GM12878 (cell line): ENCODE results near the gene CCDC28A. TPM values are rescaled to one million over a fixed set of nuclear protein-coding genes. Genes with fewer than 3 reads are reported as not detected.

Experiments
- ATAC-seq: fragments of 200-7000 bp; cut with Tn5 transposase; 3 replicates; pipeline ENCODE4 v1.9.1; 2020; ENCODE audit warnings: mild to moderate bottlenecking, moderate library complexity
- BruUV-seq: library from RNA; stranded (reverse); fragments of 400-500 nt; replicated peaks from 2 replicates; lab custom pipeline; 2021; lab: Mats Ljungman, UMichigan
- CTCF ChIA-PET: fragments of 300-600 bp; sonication (Branson Sonifier 250); formaldehyde crosslinking; extraction: SDS; loops from one replicate; lab custom pipeline; 2021; ENCODE audit warnings: inconsistent platforms; lab: Yijun Ruan, JAX
- POLR2A ChIA-PET: fragments of 350-600 bp; formaldehyde crosslinking; extraction: SDS; loops from one replicate; lab custom pipeline; 2021; ENCODE audit warnings: inconsistent platforms; lab: Charles Lee
- RAD21 ChIA-PET: fragments of 300-600 bp; sonication (Branson Sonifier 250); formaldehyde crosslinking; loops from one replicate; lab custom pipeline; 2023; ENCODE audit warnings: antibody characterized with exemption; ENCODE audit not compliant: unreplicated experiment; lab: Charles Lee
- SMC1A ChIA-PET: fragments of 300-600 bp; sonication (Branson Sonifier 250); formaldehyde crosslinking; loops from one replicate; lab custom pipeline; 2023; ENCODE audit not compliant: unreplicated experiment, uncharacterized antibody; lab: Charles Lee
- DNase-seq: peaks from one replicate; pipeline ENCODE4 v3.0.0-alpha.2; 2011; ENCODE audit warnings: low read depth, low spot score
- FAIRE-seq: peaks from 3 replicates; lab custom pipeline; 2011; peaks lifted over from hg19 to GRCh38; lab: Jason Lieb, UNC
- H2AFZ ChIP-seq: 2 replicates; pipeline ENCODE4 v1.6.0; 2011; ENCODE audit warnings: low read depth, low read length, control low read depth; ENCODE audit not compliant: control insufficient read depth
- H3K27ac ChIP-seq: 2 replicates; pipeline ENCODE4 v1.5.1; 2011; ENCODE audit warnings: control low read depth; ENCODE audit not compliant: control insufficient read depth, insufficient read depth
- H3K27me3 ChIP-seq, 2 experiments: replicated peaks in 1 of 2; 2 replicates each; pipeline versions ENCODE4 v1.6.0 to v1.6.1; 2011; ENCODE audit warnings: low read length in 1 of 2; ENCODE audit not compliant: control insufficient read depth in 2 of 2, insufficient read depth in 2 of 2
- H3K36me3 ChIP-seq, 2 experiments: 2 replicates each; pipeline ENCODE4 v1.5.1; 2011; ENCODE audit warnings: low read length in 1 of 2; ENCODE audit not compliant: control insufficient read depth in 2 of 2, insufficient read depth in 2 of 2
- H3K4me1 ChIP-seq: 2 replicates; pipeline ENCODE4 v1.6.1; 2011; ENCODE audit warnings: mild to moderate bottlenecking, low read length, moderate library complexity, mixed read lengths; ENCODE audit not compliant: control insufficient read depth, insufficient read depth
- H3K4me2 ChIP-seq: 2 replicates; pipeline ENCODE4 v1.6.0; 2011; ENCODE audit warnings: control low read depth; ENCODE audit not compliant: control insufficient read depth, insufficient read depth
- H3K4me3 ChIP-seq: fragments of 200-600 bp; sonication (generic); 2 replicates; pipeline ENCODE4 v1.5.1; 2016
- H3K79me2 ChIP-seq: 2 replicates; pipeline ENCODE4 v1.6.0; 2011; ENCODE audit warnings: low read length; ENCODE audit not compliant: control insufficient read depth, insufficient read depth
- H3K9ac ChIP-seq: 2 replicates; pipeline ENCODE4 v1.8.0; 2011; ENCODE audit warnings: low read length, control low read depth, mixed read lengths; ENCODE audit not compliant: control insufficient read depth, insufficient read depth
- H3K9me3 ChIP-seq: replicated peaks from 3 replicates; pipeline ENCODE4 v1.5.1; 2011; ENCODE audit warnings: mild to moderate bottlenecking, low read length; ENCODE audit not compliant: control insufficient read depth, insufficient read depth
- H4K20me1 ChIP-seq: 2 replicates; pipeline ENCODE4 v1.6.0; 2011; ENCODE audit not compliant: control insufficient read depth, insufficient read depth
- CBX5 ChIP-seq: sonication (generic); IDR thresholded peaks from 2 replicates; pipeline ENCODE4 v1.6.1; 2016; ENCODE audit warnings: low read depth, moderate library complexity, mild to moderate bottlenecking, inconsistent platforms
- FOXK2 ChIP-seq: fragments of 450-650 bp; IDR thresholded peaks from 2 replicates; pipeline ENCODE4 v1.6.1; 2017; ENCODE audit warnings: mild to moderate bottlenecking, moderate library complexity
- IRF4 ChIP-seq: IDR thresholded peaks from 2 replicates; pipeline ENCODE4 v1.6.1; 2011; ENCODE audit warnings: low read depth, low read length
- MEF2B ChIP-seq: fragments of 450-650 bp; IDR thresholded peaks from 2 replicates; pipeline ENCODE4 v1.6.1; 2018; ENCODE audit warnings: mild to moderate bottlenecking, moderate library complexity; ENCODE audit not compliant: partially characterized antibody, poor library complexity, severe bottlenecking
- SIN3A ChIP-seq: IDR thresholded peaks from 2 replicates; pipeline ENCODE4 v1.6.1; 2012; ENCODE audit warnings: low read depth, low read length, improper control_type of control experiment
- YBX1 ChIP-seq: fragments of 450-650 bp; IDR thresholded peaks from 2 replicates; pipeline ENCODE4 v1.6.1; 2016; ENCODE audit warnings: antibody characterized with exemption
- WGBS: methylation state at CpG from one replicate; pipeline ENCODE4 v1.1.6; 2016; ENCODE audit warnings: low lambda C conversion rate; ENCODE audit not compliant: insufficient replicate concordance, insufficient coverage; ENCODE audit errors: missing lambda C conversion rate; 5-methylcytosine and 5-hydroxymethylcytosine counted together
- in situ Hi-C: fragments of 300-500 bp; cut with MboI; formaldehyde crosslinking; loops from 9 replicates; pipeline ENCODE4 v1.14.3; 2018; ENCODE audit warnings: mixed read lengths
- intact Hi-C: fragments of 100-400 bp; cut with micrococcal nuclease; formaldehyde crosslinking; loops from one replicate; pipeline ENCODE4 v1.14.2; 2022; ENCODE audit not compliant: unreplicated experiment
- polyA plus RNA-seq, 11 experiments: library from polyadenylated mRNA; depleted of rRNA in 4 of 11; unstranded in 6 of 11; stranded (reverse) in 5 of 11; fragments of >200 nt; fragmentation: Nextera tagmentation in 4 of 11; fragmentation: Illumina TruSeq in 1 of 11; extraction: Ambion mirVana in 4 of 11; extraction: Trizol in 1 of 11; gene quantifications; 1 replicate in 1 of 11; 2 replicates in 10 of 11; pipeline versions ENCODE4 v1.2.1 to v1.2.3, GENCODE V29; 2011 to 2016; ENCODE audit warnings: inconsistent platforms in 2 of 11, missing spikeins in 2 of 11, low read depth in 1 of 11
- total RNA-seq, 4 experiments: library from RNA; depleted of rRNA in 3 of 4; stranded (reverse); fragments of >200 nt in 3 of 4; fragmentation: Illumina TruSeq in 1 of 4; extraction: Trizol in 1 of 4; gene quantifications; 2 replicates each; pipeline versions ENCODE4 v1.2.1 to v1.2.3, GENCODE V29; 2013 to 2021
- TF ChIP-seq, protein P1 (sequence below): fragments of 450-650 bp; IDR thresholded peaks from 2 replicates; pipeline ENCODE4 v1.6.1; 2016; ENCODE audit warnings: mild to moderate bottlenecking
- TF ChIP-seq, protein P2 (sequence below): fragments of 450-650 bp; IDR thresholded peaks from 2 replicates; pipeline ENCODE4 v1.6.1; 2017; ENCODE audit warnings: mild to moderate bottlenecking, moderate library complexity

CCDC28A gene
- total and polyA plus RNA-seq, 10 of the 15 experiments (the other 5 are each of a cell fraction or from before 2014, with no cell fraction given), result 13.5 to 38.8 (median 19.2) TPM

DNA sequence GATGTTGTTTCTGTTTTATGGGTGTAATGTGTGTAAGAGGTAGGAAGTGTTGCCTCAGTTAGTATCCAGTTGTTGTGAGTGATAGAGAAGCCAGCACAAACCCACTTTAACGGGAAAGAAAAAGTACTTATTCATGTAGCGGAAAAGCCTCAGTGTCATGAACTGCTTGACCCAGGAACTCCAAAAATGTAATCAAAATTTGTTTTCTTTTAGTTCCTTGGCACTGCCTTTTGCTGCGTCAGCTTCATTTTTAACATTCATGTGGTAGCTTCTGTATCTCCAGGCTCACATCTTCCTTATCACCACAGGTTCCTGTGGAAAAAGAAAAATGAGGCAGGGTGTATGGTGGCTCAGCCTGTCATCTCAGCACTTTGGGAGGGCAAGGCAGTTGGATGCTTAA, 46.4 kb upstream of the CCDC28A start:
- DNase-seq, result no peak
- in situ Hi-C loops (no loop called here), intact Hi-C loops (no loop called here)
- Histone ChIP-seq H3K9me3 (no peaks in the 10 kb centered on the region), H2AFZ (no peak overlapping the region), H3K79me2 (no peaks in the 10 kb centered on the region), H3K27ac (no peak overlapping the region), H3K36me3 (no peaks in the 10 kb centered on the region), H3K27me3 (no peaks in the 10 kb centered on the region), H4K20me1 (no peaks in the 10 kb centered on the region), H3K9ac (no peak overlapping the region), H3K4me1 (no peaks in the 10 kb centered on the region), H3K4me3 (no peak overlapping the region), H3K4me2 (no peak overlapping the region)
- no peak for ATAC-seq
- BruUV-seq, result no TSS peak
- RAD21 ChIA-PET, result interaction anchor here (0.9 kb wide), 1 partner anchor 10 kb away, joined by 4 read pairs; no protein-coding TSS in a partner anchor
- CTCF ChIA-PET, result interaction anchor here (0.8 to 2.9 kb wide), 4 partner anchors 12 to 223 kb away, joined by 3 to 14 read pairs (median 4); no protein-coding TSS in a partner anchor
- POLR2A ChIA-PET, result interaction anchor here (1.1 kb wide), 1 partner anchor 44 kb away, joined by 4 read pairs; no protein-coding TSS in a partner anchor
- SMC1A ChIA-PET, result interaction anchor here (1.1 to 1.3 kb wide), 2 partner anchors 13 to 26 kb away, joined by 3 to 5 read pairs; no protein-coding TSS in a partner anchor
- 66% methylated on average over 3 of the region's 3 CpGs for WGBS
- TF ChIP-seq FOXK2 (no peak), SIN3A (no peak), IRF4 (no peak), YBX1 (no peak), CBX5 (no peak), MEF2B (no peak)
- TF ChIP-seq, protein P1, sequence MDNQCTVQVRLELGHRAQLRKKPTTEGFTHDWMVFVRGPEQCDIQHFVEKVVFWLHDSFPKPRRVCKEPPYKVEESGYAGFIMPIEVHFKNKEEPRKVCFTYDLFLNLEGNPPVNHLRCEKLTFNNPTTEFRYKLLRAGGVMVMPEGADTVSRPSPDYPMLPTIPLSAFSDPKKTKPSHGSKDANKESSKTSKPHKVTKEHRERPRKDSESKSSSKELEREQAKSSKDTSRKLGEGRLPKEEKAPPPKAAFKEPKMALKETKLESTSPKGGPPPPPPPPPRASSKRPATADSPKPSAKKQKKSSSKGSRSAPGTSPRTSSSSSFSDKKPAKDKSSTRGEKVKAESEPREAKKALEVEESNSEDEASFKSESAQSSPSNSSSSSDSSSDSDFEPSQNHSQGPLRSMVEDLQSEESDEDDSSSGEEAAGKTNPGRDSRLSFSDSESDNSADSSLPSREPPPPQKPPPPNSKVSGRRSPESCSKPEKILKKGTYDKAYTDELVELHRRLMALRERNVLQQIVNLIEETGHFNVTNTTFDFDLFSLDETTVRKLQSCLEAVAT, result no peak
- TF ChIP-seq, protein P2, sequence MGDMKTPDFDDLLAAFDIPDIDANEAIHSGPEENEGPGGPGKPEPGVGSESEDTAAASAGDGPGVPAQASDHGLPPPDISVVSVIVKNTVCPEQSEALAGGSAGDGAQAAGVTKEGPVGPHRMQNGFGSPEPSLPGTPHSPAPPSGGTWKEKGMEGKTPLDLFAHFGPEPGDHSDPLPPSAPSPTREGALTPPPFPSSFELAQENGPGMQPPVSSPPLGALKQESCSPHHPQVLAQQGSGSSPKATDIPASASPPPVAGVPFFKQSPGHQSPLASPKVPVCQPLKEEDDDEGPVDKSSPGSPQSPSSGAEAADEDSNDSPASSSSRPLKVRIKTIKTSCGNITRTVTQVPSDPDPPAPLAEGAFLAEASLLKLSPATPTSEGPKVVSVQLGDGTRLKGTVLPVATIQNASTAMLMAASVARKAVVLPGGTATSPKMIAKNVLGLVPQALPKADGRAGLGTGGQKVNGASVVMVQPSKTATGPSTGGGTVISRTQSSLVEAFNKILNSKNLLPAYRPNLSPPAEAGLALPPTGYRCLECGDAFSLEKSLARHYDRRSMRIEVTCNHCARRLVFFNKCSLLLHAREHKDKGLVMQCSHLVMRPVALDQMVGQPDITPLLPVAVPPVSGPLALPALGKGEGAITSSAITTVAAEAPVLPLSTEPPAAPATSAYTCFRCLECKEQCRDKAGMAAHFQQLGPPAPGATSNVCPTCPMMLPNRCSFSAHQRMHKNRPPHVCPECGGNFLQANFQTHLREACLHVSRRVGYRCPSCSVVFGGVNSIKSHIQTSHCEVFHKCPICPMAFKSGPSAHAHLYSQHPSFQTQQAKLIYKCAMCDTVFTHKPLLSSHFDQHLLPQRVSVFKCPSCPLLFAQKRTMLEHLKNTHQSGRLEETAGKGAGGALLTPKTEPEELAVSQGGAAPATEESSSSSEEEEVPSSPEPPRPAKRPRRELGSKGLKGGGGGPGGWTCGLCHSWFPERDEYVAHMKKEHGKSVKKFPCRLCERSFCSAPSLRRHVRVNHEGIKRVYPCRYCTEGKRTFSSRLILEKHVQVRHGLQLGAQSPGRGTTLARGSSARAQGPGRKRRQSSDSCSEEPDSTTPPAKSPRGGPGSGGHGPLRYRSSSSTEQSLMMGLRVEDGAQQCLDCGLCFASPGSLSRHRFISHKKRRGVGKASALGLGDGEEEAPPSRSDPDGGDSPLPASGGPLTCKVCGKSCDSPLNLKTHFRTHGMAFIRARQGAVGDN, result no peak
- no peak for FAIRE-seq
